SK-N-SH treated with all-trans-retinoic acid at 6 μM for 48 hours (cell line): Measurements from ENCODE around the gene ANKRD49.

Source experiments
- PPARA ChIP-seq: fragments of 250-450 bp; sonication (Bioruptor Pico); IDR thresholded peaks from 2 replicates; pipeline ENCODE4 v1.5.0; 2020; ENCODE audit warnings: mild to moderate bottlenecking, borderline replicate concordance
- RARB ChIP-seq: fragments of 250-450 bp; sonication (Bioruptor Pico); IDR thresholded peaks from 2 replicates; pipeline ENCODE4 v1.8.0; 2021; ENCODE audit warnings: mild to moderate bottlenecking, moderate library complexity

DNA sequence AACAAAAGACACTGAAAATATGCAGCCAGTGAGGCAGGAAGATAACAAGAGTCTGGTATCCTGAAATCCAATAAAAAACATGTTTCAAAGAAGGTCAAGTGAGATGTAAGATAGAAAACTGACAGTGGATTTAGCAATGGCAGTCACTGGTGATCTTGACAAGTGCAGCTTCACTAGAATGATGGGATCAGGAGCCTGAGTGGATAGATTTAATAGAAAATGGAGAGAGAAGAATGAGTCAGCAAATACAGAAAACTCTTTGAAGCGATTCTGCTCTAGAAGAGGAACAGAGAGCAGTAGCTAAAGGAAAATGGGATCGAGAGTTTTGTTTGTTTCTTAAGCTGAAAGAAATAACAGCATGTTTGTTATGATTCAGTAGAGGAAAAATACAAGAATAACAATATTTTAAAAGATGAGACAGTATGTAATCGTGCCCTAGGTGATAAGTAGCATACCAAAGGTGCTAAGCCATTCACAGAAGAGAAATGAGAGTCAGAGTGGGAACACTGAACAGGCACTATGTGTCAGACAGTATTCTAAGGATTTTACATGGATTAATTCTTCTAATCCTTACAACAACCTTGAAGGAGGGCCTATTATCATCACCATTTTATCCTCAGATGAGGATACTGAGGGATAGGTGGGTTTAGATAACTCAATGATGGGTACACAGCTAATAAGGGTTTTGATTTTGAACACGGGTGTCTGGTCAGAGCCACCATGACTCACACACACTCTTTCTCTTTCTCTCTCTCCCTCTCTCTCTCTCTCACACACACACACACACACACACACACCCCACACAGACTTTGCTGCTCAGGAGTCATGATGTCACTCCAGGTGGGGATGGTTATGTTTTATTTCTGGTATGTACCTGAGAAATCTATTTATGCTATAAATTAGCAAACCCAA, 36.4 kb upstream of the ANKRD49 start:
- no peak for TF ChIP-seq PPARA (CRISPR knock-in tag)
- no peak for TF ChIP-seq RARB (CRISPR knock-in tag)
